Panc1 (cell line): ENCODE data around the gene DACH1.

ENCODE experiments used
- POLR2AphosphoS5 ChIP-seq: IDR thresholded peaks from 2 replicates; pipeline ENCODE4 v1.6.1; 2012; ENCODE audit warnings: mild to moderate bottlenecking, low read depth, low read length, moderate library complexity
- SIN3A ChIP-seq: IDR thresholded peaks from 2 replicates; pipeline ENCODE4 v1.6.1; 2012; ENCODE audit warnings: low read depth, mild to moderate bottlenecking, low read length, moderate library complexity, borderline replicate concordance; ENCODE audit not compliant: insufficient read depth
- TCF7L2 ChIP-seq: IDR thresholded peaks from 2 replicates; pipeline ENCODE4 v1.6.1; 2011; ENCODE audit warnings: mild to moderate bottlenecking, low read depth, low read length, inconsistent platforms
- TF ChIP-seq, protein P1 (sequence below): fragments of 450-650 bp; IDR thresholded peaks from 2 replicates; pipeline ENCODE4 v1.5.1; 2017; ENCODE audit warnings: mild to moderate bottlenecking
- TF ChIP-seq, protein P2 (sequence below), 2 experiments: IDR thresholded peaks; 2 replicates each; pipeline ENCODE4 v1.6.1; 2011 to 2012; ENCODE audit warnings: low read depth in 2 of 2, control low read depth in 1 of 2, low read length in 1 of 2, mild to moderate bottlenecking in 1 of 2, moderate library complexity in 1 of 2; ENCODE audit not compliant: insufficient read depth in 1 of 2

GRCh38 chr13:71492346-71492871 is 374.6 kb downstream of the DACH1 start:
- TF ChIP-seq, protein P1, sequence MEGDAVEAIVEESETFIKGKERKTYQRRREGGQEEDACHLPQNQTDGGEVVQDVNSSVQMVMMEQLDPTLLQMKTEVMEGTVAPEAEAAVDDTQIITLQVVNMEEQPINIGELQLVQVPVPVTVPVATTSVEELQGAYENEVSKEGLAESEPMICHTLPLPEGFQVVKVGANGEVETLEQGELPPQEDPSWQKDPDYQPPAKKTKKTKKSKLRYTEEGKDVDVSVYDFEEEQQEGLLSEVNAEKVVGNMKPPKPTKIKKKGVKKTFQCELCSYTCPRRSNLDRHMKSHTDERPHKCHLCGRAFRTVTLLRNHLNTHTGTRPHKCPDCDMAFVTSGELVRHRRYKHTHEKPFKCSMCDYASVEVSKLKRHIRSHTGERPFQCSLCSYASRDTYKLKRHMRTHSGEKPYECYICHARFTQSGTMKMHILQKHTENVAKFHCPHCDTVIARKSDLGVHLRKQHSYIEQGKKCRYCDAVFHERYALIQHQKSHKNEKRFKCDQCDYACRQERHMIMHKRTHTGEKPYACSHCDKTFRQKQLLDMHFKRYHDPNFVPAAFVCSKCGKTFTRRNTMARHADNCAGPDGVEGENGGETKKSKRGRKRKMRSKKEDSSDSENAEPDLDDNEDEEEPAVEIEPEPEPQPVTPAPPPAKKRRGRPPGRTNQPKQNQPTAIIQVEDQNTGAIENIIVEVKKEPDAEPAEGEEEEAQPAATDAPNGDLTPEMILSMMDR, result no peak
- TF ChIP-seq POLR2AphosphoS5 (no peak), TCF7L2 (no peak), SIN3A (no peak)
- TF ChIP-seq, protein P2, sequence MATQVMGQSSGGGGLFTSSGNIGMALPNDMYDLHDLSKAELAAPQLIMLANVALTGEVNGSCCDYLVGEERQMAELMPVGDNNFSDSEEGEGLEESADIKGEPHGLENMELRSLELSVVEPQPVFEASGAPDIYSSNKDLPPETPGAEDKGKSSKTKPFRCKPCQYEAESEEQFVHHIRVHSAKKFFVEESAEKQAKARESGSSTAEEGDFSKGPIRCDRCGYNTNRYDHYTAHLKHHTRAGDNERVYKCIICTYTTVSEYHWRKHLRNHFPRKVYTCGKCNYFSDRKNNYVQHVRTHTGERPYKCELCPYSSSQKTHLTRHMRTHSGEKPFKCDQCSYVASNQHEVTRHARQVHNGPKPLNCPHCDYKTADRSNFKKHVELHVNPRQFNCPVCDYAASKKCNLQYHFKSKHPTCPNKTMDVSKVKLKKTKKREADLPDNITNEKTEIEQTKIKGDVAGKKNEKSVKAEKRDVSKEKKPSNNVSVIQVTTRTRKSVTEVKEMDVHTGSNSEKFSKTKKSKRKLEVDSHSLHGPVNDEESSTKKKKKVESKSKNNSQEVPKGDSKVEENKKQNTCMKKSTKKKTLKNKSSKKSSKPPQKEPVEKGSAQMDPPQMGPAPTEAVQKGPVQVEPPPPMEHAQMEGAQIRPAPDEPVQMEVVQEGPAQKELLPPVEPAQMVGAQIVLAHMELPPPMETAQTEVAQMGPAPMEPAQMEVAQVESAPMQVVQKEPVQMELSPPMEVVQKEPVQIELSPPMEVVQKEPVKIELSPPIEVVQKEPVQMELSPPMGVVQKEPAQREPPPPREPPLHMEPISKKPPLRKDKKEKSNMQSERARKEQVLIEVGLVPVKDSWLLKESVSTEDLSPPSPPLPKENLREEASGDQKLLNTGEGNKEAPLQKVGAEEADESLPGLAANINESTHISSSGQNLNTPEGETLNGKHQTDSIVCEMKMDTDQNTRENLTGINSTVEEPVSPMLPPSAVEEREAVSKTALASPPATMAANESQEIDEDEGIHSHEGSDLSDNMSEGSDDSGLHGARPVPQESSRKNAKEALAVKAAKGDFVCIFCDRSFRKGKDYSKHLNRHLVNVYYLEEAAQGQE (IDR thresholded peaks at IDR 0.05; ENCODE audit: insufficient read depth in 1 of 2, low read depth in 2 of 2, low read length in 1 of 2), result no peak
